Measurements from ENCODE around the gene CHAT.

DNA sequence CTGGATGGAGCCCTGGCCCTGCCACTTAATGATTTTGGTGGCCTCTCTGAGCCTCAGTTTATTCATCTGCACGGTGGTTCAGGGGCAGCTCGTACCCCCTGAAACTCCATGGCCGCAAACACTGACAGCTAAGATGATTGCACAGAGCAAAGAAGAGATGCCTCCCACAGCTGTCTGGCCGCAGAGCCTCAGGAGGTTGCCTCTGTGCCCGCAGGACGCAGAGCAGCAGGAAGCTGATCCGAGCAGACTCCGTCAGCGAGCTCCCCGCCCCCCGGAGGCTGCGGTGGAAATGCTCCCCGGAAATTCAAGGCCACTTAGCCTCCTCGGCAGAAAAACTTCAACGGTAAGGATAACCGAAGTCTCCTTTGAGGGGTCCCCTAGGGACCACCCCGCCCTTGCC lies 35.5 kb downstream of the CHAT start:
- TF ChIP-seq POLR2AphosphoS5 (IDR thresholded peaks at IDR 0.05): no peak
- TF ChIP-seq CTCF (IDR thresholded peaks at IDR 0.05): no peak
- TF ChIP-seq POLR2A (IDR thresholded peaks at IDR 0.05): no peak
- no peak for TF ChIP-seq EP300 (IDR thresholded peaks at IDR 0.05)

Measured in gastroesophageal sphincter (tissue), 3 donors.